ENCODE data around the gene PARD3. TPM values are rescaled to one million over a fixed set of nuclear protein-coding genes. Genes with fewer than 3 reads are reported as not detected.
A peak's percentile ranks its signal among the peaks of the same experiment; 100 is the strongest.

Gene PARD3
- total and polyA plus RNA-seq, 2 donors from 2014 or later: 21.1 to 47.5 TPM

DNA sequence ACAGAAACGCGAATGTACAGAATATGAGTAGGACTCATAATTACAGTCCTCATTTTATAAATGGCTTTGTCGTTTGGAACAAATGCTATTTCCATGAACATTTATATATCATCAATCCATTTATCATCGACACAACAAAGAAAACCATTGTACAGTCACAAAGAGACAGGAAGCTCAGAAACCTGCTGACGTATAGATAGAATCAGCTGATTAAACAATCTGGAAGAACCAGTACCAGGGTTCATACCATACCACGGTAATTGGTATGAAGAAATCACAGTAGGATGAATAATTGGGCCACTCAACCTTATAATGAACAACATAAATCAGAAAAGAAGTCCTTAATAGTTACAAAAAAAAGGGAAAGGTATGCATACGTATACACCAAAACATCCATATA is 295.0 kb downstream of the PARD3 start:
- H3K4me1 ChIP-seq (ENCODE audit: control insufficient read depth in 2 of 3, insufficient read depth in 2 of 3, low read depth in 1 of 3, low read length in 3 of 3): no peaks in the 10 kb centered on the region
- no peak for FAIRE-seq
- no peak overlapping the region for H3K27ac ChIP-seq (ENCODE audit: low read depth in 2 of 2, low read length in 2 of 2)
- TF ChIP-seq, protein P1, sequence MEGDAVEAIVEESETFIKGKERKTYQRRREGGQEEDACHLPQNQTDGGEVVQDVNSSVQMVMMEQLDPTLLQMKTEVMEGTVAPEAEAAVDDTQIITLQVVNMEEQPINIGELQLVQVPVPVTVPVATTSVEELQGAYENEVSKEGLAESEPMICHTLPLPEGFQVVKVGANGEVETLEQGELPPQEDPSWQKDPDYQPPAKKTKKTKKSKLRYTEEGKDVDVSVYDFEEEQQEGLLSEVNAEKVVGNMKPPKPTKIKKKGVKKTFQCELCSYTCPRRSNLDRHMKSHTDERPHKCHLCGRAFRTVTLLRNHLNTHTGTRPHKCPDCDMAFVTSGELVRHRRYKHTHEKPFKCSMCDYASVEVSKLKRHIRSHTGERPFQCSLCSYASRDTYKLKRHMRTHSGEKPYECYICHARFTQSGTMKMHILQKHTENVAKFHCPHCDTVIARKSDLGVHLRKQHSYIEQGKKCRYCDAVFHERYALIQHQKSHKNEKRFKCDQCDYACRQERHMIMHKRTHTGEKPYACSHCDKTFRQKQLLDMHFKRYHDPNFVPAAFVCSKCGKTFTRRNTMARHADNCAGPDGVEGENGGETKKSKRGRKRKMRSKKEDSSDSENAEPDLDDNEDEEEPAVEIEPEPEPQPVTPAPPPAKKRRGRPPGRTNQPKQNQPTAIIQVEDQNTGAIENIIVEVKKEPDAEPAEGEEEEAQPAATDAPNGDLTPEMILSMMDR (IDR thresholded peaks at IDR 0.05; ENCODE audit: borderline replicate concordance, extremely low read depth, insufficient read depth): no peak
- peak in 1 of 5 donors; percentile 14 for DNase-seq
- no peaks in the 10 kb centered on the region for H3K9me3 ChIP-seq (ENCODE audit: control insufficient read depth in 2 of 3, insufficient read depth in 1 of 3, low read length in 3 of 3)
- H3K4me3 ChIP-seq (ENCODE audit: low read length in 3 of 3): no peak overlapping the region
- intact Hi-C loops (cut with DNase I): no loop called here
- H3K27me3 ChIP-seq (ENCODE audit: control insufficient read depth, insufficient read depth, low read length): no peaks in the 10 kb centered on the region
- H3K9ac ChIP-seq (ENCODE audit: low read length in 3 of 3): no peak overlapping the region
- no peaks in the 10 kb centered on the region for H3K36me3 ChIP-seq (ENCODE audit: control insufficient read depth in 2 of 3, insufficient read depth in 3 of 3, low read length in 3 of 3)

DNA sequence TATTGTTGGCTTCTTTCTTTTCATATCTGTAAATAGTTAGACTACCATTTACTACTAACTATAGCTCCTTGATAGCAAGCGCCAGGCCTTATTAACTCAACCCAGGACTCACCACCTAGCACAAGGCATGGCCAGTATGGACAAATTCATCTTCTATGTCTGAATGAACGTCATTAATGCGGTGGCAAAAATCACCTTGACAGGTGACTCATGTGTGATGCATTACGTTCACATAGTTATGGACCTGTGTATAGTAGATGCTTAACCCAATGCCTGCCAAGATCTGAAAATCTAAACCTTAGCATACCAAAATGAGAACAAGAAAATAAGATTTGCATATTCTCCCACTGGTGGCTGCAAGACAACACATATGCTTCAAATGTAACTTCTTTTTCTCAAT is 300.8 kb downstream of the PARD3 start:
- intact Hi-C loops (cut with DNase I): no loop called here
- Histone ChIP-seq H3K27me3 (ENCODE audit: control insufficient read depth, insufficient read depth, low read length) (no peaks in the 10 kb centered on the region), H3K27ac (ENCODE audit: low read depth in 2 of 2, low read length in 2 of 2) (no peak overlapping the region), H3K9ac (ENCODE audit: low read length in 3 of 3) (no peak overlapping the region), H3K36me3 (ENCODE audit: control insufficient read depth in 2 of 3, insufficient read depth in 3 of 3, low read length in 3 of 3) (no peaks in the 10 kb centered on the region), H3K9me3 (ENCODE audit: control insufficient read depth in 2 of 3, insufficient read depth in 1 of 3, low read length in 3 of 3) (no peaks in the 10 kb centered on the region), H3K4me1 (ENCODE audit: control insufficient read depth in 2 of 3, insufficient read depth in 2 of 3, low read depth in 1 of 3, low read length in 3 of 3) (no peaks in the 10 kb centered on the region), H3K4me3 (ENCODE audit: low read length in 3 of 3) (no peak overlapping the region)
- no peak for DNase-seq
- TF ChIP-seq, protein P1 (IDR thresholded peaks at IDR 0.05; ENCODE audit: borderline replicate concordance, extremely low read depth, insufficient read depth): no peak
- FAIRE-seq: no peak

DNA sequence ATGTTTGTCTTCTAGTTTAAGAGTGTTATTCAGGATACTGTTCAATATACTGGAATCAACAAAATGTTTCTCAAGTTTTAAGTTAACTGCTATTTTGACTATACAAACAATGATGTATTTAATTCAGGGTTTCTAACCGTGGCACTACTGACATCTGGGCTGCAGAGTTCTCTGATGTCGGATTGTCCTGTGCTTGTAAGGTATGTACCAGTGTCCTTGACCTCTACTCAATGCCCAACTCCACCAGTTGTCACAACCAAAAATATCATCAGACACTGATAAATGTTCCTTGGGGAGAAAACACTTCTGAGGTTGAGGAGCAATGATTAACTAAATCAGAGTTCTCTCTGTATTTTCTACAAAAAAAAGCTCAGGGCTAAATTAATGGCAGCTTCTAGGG is 301.5 kb downstream of the PARD3 start:
- TF ChIP-seq, protein P1 (IDR thresholded peaks at IDR 0.05; ENCODE audit: borderline replicate concordance, extremely low read depth, insufficient read depth): no peak
- no peaks in the 10 kb centered on the region for H3K4me1 ChIP-seq (ENCODE audit: control insufficient read depth in 2 of 3, insufficient read depth in 2 of 3, low read depth in 1 of 3, low read length in 3 of 3)
- no peak for FAIRE-seq

DNA sequence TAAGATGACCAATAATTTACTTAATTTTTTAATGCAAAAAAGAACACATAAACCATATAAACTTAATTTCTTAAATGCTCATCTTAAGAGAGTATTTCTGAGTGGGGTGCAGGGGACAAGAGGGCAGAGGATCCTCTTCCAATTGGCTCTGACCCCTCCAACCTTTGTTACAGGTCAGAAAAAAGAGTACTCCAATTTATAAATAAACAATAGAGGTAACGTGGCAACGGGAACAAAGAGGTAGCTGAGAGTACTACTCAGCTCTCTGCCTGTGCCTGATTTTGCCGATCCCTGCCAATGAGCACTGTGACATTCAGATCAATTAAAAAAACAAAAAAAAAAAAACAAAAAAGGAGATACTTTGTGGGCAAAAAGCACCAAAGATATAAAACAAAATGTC is 307.9 kb downstream of the PARD3 start:
- Histone ChIP-seq H3K27me3 (ENCODE audit: control insufficient read depth, insufficient read depth, low read length) (no peaks in the 10 kb centered on the region), H3K9me3 (ENCODE audit: control insufficient read depth in 2 of 3, insufficient read depth in 1 of 3, low read length in 3 of 3) (no peaks in the 10 kb centered on the region), H3K27ac (ENCODE audit: low read depth in 2 of 2, low read length in 2 of 2) (no peak overlapping the region), H3K4me1 (ENCODE audit: control insufficient read depth in 2 of 3, insufficient read depth in 2 of 3, low read depth in 1 of 3, low read length in 3 of 3) (no peaks in the 10 kb centered on the region), H3K4me3 (ENCODE audit: low read length in 3 of 3) (no peak overlapping the region), H3K36me3 (ENCODE audit: control insufficient read depth in 2 of 3, insufficient read depth in 3 of 3, low read length in 3 of 3) (peaks cover 0 to under 1% (median 0%) of the 10 kb centered on the region in 3 donors), H3K9ac (ENCODE audit: low read length in 3 of 3) (no peak overlapping the region)
- FAIRE-seq (no peak), DNase-seq (no peak)
- TF ChIP-seq, protein P1 (IDR thresholded peaks at IDR 0.05; ENCODE audit: borderline replicate concordance, extremely low read depth, insufficient read depth): no peak
- intact Hi-C loops (cut with DNase I): no loop called here

More for the DNA sequence above, 301.5 kb downstream of the PARD3 start:
- Histone ChIP-seq H3K9me3 (ENCODE audit: control insufficient read depth in 2 of 3, insufficient read depth in 1 of 3, low read length in 3 of 3) (no peaks in the 10 kb centered on the region), H3K36me3 (ENCODE audit: control insufficient read depth in 2 of 3, insufficient read depth in 3 of 3, low read length in 3 of 3) (no peaks in the 10 kb centered on the region), H3K9ac (ENCODE audit: low read length in 3 of 3) (no peak overlapping the region), H3K27me3 (ENCODE audit: control insufficient read depth, insufficient read depth, low read length) (no peaks in the 10 kb centered on the region), H3K4me3 (ENCODE audit: low read length in 3 of 3) (no peak overlapping the region), H3K27ac (ENCODE audit: low read depth in 2 of 2, low read length in 2 of 2) (no peak overlapping the region)
- no peak for DNase-seq
- intact Hi-C loops (cut with DNase I): no loop called here

Measured in kidney (tissue), 14 donors.